Measurements from ENCODE around the gene RBM7.
A peak's percentile ranks its signal among the peaks of the same experiment; 100 is the strongest.

The RBM7 gene

DNA sequence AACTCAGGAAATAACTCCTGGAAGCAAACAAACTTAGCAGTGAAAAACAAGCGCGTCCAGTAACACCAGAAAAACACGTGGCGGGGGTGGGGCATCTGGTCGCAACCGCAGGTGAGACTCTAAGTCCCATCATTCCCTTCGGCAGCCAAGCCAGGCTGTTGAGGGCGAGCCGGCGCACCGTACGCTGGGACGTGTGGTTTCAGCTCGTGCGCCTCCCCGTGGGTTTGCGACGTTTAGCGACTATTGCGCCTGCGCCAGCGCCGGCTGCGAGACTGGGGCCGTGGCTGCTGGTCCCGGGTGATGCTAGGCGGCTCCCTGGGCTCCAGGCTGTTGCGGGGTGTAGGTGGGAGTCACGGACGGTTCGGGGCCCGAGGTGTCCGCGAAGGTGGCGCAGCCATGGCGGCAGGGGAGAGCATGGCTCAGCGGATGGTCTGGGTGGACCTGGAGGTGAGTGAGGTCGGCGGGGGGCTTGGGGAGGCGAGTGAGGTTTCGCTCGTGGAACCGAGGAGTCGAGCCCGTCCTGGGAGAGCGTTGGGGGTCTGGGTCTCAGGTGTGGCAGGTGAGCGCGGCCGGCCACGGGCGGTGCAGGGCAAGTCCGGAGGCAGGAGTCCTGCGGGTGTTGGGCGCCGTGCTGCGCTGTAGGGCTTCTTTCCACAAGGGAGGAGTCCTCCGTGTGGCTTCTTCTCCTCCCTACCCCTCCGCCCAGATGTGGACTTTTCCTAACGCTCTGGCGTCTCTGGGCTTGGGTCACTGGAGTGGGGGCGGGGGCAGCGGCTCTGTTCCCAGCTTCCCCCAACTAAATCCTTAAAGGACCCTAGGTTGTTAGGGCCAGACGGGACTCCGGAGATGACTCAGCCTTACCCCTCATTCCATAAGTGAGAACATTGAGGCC lies 39.0 kb downstream of the RBM7 start, which contains the start of gene REXO2:
Gene REXO2 (plus strand): TSS at position 239 of the 892 bp plus-strand sequence. CDS start 62 bp downstream, at position 301.
- TF ChIP-seq CTCF (IDR thresholded peaks at IDR 0.05; ENCODE audit: unreplicated experiment in 3 of 3): peak in 2 of 3 experiments; percentile 23 to 24
- no peaks in the 10 kb centered on the region for H3K9me3 Mint-ChIP-seq
- H3K4me3 Mint-ChIP-seq: peak within 1 kb of the TSS; percentile 96 to 100 (median 97)
- H3K27me3 Mint-ChIP-seq (ENCODE audit: low read depth): no peaks in the 10 kb centered on the region
- H3K4me1 Mint-ChIP-seq: peaks cover 28% of the 10 kb centered on the region
- H3K36me3 Mint-ChIP-seq (ENCODE audit: low read depth): peaks cover 6% of the 10 kb centered on the region
- H3K27ac Mint-ChIP-seq: peak within 1 kb of the TSS; percentile 65 to 96 (median 90)

GRCh38 chr11:114440121-114440860 lies 39.8 kb downstream of the RBM7 start:
- peaks cover 14% of the 10 kb centered on the region for H3K36me3 Mint-ChIP-seq (ENCODE audit: low read depth)
- H3K27ac Mint-ChIP-seq: peak overlapping the region; percentile 65 to 96 (median 90)
- no peaks in the 10 kb centered on the region for H3K9me3 Mint-ChIP-seq
- no peaks in the 10 kb centered on the region for H3K27me3 Mint-ChIP-seq (ENCODE audit: low read depth)
- peak overlapping the region; percentile 96 to 100 (median 97) for H3K4me3 Mint-ChIP-seq
- H3K4me1 Mint-ChIP-seq: peaks cover 28% of the 10 kb centered on the region
- no peak for TF ChIP-seq CTCF (IDR thresholded peaks at IDR 0.05; ENCODE audit: unreplicated experiment in 3 of 3)

- TF ChIP-seq CTCF (IDR thresholded peaks at IDR 0.05; ENCODE audit: unreplicated experiment in 3 of 3): no peak
- Mint-ChIP-seq H3K36me3 (ENCODE audit: low read depth) (peaks cover 18% of the 10 kb centered on the region), H3K4me3 (peak overlapping the region; percentile 75 to 87 (median 75)), H3K9me3 (no peaks in the 10 kb centered on the region), H3K4me1 (peaks cover 28% of the 10 kb centered on the region), H3K27me3 (ENCODE audit: low read depth) (no peaks in the 10 kb centered on the region), H3K27ac (peak overlapping the region; percentile 51 to 82 (median 62))
Measured at GRCh38 chr11:114440971-114441763, 40.7 kb downstream of the RBM7 start.

- Mint-ChIP-seq H3K4me3 (peak overlapping the region; percentile 75 to 87 (median 75)), H3K36me3 (ENCODE audit: low read depth) (peaks cover 24% of the 10 kb centered on the region), H3K9me3 (no peaks in the 10 kb centered on the region), H3K4me1 (peaks cover 28% of the 10 kb centered on the region), H3K27me3 (ENCODE audit: low read depth) (no peaks in the 10 kb centered on the region), H3K27ac (peak overlapping the region; percentile 51 to 82 (median 62))
- TF ChIP-seq CTCF (IDR thresholded peaks at IDR 0.05; ENCODE audit: unreplicated experiment in 3 of 3): no peak
Measured at GRCh38 chr11:114441921-114442320, 41.5 kb downstream of the RBM7 start.

DNA sequence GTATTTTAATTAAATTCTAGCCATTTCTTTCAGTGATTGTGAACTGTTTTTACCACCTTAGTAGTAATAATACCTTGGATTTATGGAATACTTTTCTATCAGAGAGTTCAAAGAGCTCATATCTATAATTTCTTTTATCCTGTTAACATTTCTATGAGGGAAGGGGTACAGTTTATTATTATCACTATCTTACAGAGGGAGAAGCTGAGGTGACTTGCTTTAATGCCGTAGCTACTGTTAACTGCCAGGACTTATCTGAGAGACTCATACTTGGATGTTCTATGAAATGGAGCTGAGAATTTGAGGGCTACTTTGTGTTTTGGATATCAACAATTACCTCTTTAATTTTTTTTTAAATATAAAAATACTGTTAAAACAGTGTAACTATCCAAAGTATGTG lies 42.1 kb downstream of the RBM7 start:
- H3K4me1 Mint-ChIP-seq: peaks cover 28% of the 10 kb centered on the region
- no peak overlapping the region for H3K4me3 Mint-ChIP-seq
- no peaks in the 10 kb centered on the region for H3K9me3 Mint-ChIP-seq
- no peaks in the 10 kb centered on the region for H3K27me3 Mint-ChIP-seq (ENCODE audit: low read depth)
- peak overlapping the region in 2 of 3 experiments; percentile 26 to 27 for H3K27ac Mint-ChIP-seq
- no peak for TF ChIP-seq CTCF (IDR thresholded peaks at IDR 0.05; ENCODE audit: unreplicated experiment in 3 of 3)
- H3K36me3 Mint-ChIP-seq (ENCODE audit: low read depth): peaks cover 29% of the 10 kb centered on the region
